ENCODE data around the gene MEIOB.
"Not testable (repeated sequence)": the region's sequence is repeated elsewhere in the genome, so short reads cannot be mapped to it uniquely, and the experiment has no call there.

Gene MEIOB

GRCh38 chr16:1876066-1876465 lies 4.1 kb upstream of the MEIOB start:
- DNase-seq = not testable (repeated sequence)

GRCh38 chr16:1874854-1875253 lies 2.9 kb upstream of the MEIOB start:
- DNase-seq = no peak

DNA sequence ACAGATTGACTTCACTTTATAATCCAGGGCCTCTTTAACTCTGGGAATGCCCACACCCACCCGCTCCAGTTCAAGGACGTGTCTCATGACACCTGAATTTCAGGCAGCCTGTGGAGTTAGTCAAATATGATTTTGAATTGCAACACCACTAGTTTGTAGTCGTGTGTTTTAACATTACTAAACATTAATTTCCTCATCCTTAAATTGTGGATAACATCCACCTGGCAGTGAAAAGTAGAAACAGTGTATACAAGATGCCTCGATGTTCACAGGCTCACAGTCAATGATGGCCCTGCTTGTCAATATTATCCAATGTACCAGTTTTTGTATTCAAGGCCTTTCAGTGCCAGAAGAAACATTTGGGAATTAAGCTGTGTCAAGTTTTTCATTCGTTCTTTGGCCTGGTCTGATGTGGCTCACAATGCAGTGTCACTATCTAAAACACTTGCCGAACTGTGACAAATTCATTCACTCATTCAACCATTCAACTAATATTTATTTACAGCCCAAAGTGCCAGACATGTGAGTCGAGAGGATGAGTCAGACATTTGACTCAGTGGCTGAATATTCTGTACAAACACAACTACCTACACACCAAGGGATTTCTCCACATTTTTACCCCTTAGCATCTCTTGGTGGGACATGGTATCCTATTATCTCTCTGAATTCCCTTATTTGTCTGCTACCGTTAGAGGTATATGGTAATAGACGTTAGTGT lies 1.4 kb downstream of the MEIOB start:
- DNase-seq = peak; percentile 40

DNA sequence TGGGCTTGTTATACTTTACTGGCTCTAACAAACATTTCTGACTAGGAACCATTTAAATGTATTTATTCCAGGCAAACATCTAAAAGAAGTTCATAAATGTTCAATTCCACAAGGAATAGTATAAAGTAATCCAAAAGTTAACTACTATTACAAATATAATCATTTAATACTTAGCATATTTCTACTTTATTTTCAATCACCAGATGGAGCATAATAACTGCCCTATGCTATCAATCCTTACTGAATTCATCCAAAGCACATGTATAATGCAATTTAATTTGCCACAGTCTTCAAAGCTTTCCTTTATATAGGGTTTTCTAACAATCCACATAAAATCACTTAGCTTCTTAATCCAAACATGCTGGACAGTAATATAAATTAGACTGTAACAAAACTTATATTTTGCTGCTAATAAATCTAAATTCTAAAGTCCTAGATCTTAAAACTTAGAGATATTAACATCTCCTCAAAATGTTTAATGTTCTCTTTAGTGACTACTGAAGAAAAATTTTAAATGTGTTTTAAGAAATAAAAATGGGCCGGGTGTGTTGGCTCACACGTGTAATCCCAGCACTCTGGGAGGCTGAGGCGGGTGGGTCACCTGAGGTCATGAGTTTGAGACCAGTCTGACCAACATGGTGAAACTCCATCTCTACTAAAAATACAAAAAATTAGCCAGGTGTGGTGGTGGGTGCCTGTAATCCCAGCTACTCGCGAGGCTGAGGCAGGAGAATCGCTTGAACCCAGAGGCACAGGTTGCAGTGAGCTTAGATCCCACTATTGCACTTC lies 5.9 kb downstream of the MEIOB start:
- no peak for DNase-seq

GRCh38 chr16:1863681-1864460 lies 8.1 kb downstream of the MEIOB start:
- DNase-seq = no peak

- no peak for DNase-seq
Observed at GRCh38 chr16:1862394-1862793, 9.6 kb downstream of the MEIOB start.

- no peak for DNase-seq
Observed at GRCh38 chr16:1861730-1862129, 10.2 kb downstream of the MEIOB start.

DNA sequence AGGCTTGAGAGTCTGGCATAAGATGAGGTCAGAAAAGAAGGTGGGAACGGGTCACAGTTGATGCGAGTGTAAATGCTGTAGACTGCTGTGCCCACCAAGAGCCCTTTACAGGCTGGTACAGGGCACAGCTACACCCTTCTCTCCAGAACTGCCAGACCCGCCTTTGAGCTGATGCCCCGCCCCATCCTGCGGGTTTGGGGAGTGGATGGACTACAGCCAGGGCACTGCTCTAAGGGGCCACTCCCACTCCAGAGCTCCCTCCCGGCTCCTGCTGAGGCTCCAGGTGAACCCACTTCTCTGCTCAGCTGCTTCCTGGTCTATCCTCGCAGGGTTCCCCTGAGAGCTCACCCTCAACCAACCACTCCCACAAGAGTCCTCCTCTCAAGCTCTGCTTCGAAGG lies 12.3 kb downstream of the MEIOB start:
- no peak for DNase-seq

GRCh38 chr16:1858189-1858865 lies 13.6 kb downstream of the MEIOB start:
- no peak for DNase-seq

DNA sequence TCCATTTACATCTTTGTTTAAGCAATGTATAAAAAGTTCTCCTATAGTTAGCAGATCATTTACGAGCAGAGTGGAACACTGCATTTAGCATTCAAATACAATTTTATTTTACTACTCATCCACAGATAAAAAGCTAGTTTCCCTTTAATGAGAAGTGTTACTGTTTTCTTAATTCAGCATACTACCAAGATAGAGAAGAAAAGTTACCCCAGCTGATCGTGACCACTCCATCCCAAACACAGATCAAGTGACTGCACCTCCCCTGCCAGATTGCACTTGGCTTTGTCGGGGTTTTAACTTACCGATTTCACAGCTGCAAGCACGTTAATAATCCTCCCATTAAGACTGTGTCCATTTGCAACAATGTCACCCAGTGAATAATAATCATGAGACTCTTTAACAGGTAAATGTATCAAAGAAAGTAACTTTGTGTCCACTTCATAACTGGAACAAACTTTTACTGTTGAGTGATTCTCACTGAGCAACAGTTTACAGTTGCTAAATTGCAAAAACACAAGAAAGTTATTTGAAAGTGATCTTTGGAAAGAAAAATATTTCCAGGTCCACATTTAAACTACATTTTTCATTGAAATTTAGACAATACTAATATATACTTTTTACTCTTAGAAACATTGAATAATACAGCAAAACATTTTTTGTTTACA lies 14.4 kb downstream of the MEIOB start:
- no peak for DNase-seq

GRCh38 chr16:1851793-1852192 lies 20.2 kb downstream of the MEIOB start:
- DNase-seq = no peak

GRCh38 chr16:1850981-1851380 lies 21.0 kb downstream of the MEIOB start:
- DNase-seq = no peak

- no peak for DNase-seq
Observed at GRCh38 chr16:1846416-1846815, 25.5 kb downstream of the MEIOB start.

DNA sequence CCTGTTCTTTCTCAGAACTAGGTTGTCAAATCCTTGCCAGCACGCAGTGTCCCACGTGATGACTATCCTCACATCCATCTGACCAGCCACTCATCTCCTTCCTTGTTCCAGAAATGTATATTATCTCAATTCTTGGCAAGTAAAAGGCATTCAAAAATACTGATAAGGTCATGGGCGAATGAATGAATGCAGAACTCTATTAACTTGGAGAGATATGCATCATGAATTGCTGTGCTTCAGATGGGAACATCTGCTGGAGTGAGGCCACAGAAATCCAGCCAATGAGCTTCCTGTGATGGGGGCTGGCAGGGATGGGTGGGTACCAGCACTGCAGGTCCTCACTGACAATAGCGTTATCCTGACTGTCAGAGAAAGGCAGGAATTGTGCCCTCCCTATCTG lies 26.0 kb downstream of the MEIOB start:
- no peak for DNase-seq

GRCh38 chr16:1839554-1839953 lies 32.4 kb downstream of the MEIOB start:
- no peak for DNase-seq

- no peak for DNase-seq
Observed at GRCh38 chr16:1834096-1834495, 37.9 kb downstream of the MEIOB start.

DNA sequence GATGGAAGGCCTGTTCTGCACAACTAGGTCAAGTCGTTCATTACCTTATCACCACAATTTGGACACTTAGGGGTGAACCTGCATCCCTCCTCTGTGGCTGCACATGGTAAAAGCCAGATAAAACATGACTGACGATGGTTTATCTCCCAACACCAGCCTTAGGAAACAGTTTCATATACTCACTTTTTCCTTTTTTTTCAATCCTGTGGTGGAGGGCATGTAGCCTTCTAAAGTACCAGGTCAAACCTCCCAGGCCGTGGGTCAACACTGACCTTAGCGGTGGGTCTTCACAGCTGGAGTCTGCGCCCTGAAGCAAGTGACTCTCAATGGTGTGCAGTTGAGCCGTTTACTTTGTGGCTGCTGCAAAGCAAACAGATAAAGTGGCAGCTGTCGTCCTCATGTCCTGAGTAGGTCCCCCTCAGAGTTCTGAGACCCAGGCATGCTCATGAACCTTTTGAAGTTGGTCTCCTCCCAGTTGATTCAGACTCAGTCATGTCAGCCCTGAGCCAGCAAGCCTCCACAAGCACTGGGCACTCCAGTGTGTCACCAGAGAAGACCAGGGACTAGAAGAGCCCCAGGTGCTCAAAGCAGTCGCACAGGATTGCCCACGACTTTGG lies 39.0 kb downstream of the MEIOB start:
- no peak for DNase-seq

DNA sequence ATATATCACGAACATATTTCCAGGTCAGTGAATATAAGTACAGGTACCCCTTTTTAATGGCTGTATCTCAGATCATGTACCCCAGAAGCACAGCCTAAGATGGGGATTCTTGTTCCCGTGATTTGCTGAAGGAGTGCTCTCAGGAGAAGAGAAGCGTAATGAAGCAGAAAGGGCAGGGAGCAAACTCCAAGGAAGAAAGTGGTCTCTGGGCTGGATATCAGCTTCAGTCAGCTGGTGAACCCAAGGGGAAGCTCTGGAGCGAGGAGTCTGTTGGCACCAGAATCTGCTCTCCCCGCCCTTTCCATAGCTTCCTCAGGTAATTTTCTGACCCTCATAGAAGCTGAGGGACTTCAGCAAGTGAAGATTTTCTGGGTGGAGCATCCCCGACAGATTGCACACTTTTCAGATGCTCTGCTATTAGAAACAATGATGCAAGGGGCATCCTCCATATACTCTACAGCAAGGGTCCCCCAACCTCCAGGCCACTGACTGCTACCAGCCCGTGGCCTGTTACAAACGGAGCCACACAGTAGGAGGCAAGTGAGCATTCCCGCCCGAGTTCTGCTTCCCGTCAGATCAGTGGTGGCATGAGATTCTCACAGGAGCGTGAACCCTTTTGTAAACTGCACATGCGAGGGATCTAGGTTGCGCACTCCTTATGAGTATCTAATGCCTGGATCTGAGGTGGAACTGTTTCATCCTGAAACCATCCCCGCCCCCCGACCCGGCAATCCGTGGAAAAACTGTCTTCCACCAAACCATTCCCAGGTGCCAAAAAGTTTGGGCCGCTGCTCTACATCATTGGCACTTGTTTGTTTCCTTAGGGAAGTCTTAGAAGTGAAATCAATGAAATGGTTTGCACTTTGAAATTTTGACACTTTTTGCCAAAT lies 40.5 kb downstream of the MEIOB start:
- no peak for DNase-seq

DNA sequence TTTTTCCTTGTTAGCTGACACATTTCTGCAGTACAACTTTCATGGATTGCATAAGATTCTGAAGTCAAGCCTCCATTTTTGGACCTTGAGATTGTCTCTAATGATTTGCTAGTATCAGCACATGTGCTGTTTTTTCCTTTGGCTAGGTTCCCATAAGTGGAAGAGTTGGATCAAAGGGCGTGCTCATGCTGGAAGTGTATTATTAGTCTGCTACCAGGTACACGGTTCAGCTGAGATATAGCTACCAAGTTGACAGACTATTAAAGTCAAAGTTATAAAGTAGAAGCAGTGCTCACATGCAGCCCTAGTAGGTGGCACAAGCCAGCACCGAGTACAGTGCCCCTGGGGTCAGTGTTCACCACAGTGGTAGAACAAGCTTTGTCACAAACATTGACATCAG lies 41.8 kb downstream of the MEIOB start:
- no peak for DNase-seq

GRCh38 chr16:1828645-1829410 lies 43.1 kb downstream of the MEIOB start:
- DNase-seq = no peak

All from 8988T (cell line).